ENCODE measurements around the gene FOXD1. TPM values are rescaled to one million over a fixed set of nuclear protein-coding genes. Genes with fewer than 3 reads are reported as not detected.

FOXD1 gene
- total RNA-seq, 4 donors from 2014 or later: 1.7 to 22.7 (median 4.5) TPM

GRCh38 chr5:73450672-73451223 lies 2.2 kb upstream of the FOXD1 start:
- DNase-seq: no peak
- H3K36me3 ChIP-seq: no peaks in the 10 kb centered on the region
- no peaks in the 10 kb centered on the region for H3K9me3 ChIP-seq
- peaks cover 0 to 36% of the 10 kb centered on the region in 2 donors for H3K27me3 ChIP-seq
- H3K4me1 ChIP-seq: peaks cover 0 to 29% (median 4%) of the 10 kb centered on the region in 4 donors
- TF ChIP-seq POLR2A (IDR thresholded peaks at IDR 0.05) (no peak), CTCF (IDR thresholded peaks at IDR 0.05) (no peak)
- H3K27ac ChIP-seq: no peak overlapping the region
- peak overlapping the region in 2 of 4 donors; percentile 35 to 40 for H3K4me3 ChIP-seq

GRCh38 chr5:73450137-73450536 lies 1.6 kb upstream of the FOXD1 start:
- TF ChIP-seq CTCF (IDR thresholded peaks at IDR 0.05) (no peak), POLR2A (IDR thresholded peaks at IDR 0.05) (no peak)
- Histone ChIP-seq H3K27ac (no peak overlapping the region), H3K4me1 (peaks cover 0 to 29% (median 4%) of the 10 kb centered on the region in 4 donors), H3K36me3 (no peaks in the 10 kb centered on the region), H3K4me3 (no peak overlapping the region), H3K27me3 (peaks cover 0 to 41% of the 10 kb centered on the region in 2 donors), H3K9me3 (no peaks in the 10 kb centered on the region)
- DNase-seq: no peak

GRCh38 chr5:73447530-73448462 lies 781 bp downstream of the FOXD1 start:
- no peaks in the 10 kb centered on the region for H3K9me3 ChIP-seq
- DNase-seq: peak; percentile 35 to 71 (median 69)
- no peaks in the 10 kb centered on the region for H3K36me3 ChIP-seq
- H3K4me3 ChIP-seq: peak overlapping the region; percentile 37 to 65 (median 58)
- peak overlapping the region in 3 of 4 donors; percentile 42 to 68 (median 58) for H3K27ac ChIP-seq
- H3K27me3 ChIP-seq: peaks cover 0 to 63% of the 10 kb centered on the region in 2 donors
- TF ChIP-seq POLR2A (IDR thresholded peaks at IDR 0.05): no peak
- no peak for TF ChIP-seq CTCF (IDR thresholded peaks at IDR 0.05)
- H3K4me1 ChIP-seq: peaks cover 0 to 29% (median 4%) of the 10 kb centered on the region in 4 donors

- Histone ChIP-seq H3K27me3 (peaks cover 0 to 64% of the 10 kb centered on the region in 2 donors), H3K36me3 (no peaks in the 10 kb centered on the region), H3K9me3 (no peaks in the 10 kb centered on the region), H3K4me1 (peaks cover 0 to 29% (median 4%) of the 10 kb centered on the region in 4 donors), H3K27ac (no peak overlapping the region), H3K4me3 (peak overlapping the region; percentile 11 to 65 (median 58))
- TF ChIP-seq CTCF (IDR thresholded peaks at IDR 0.05) (peak in 1 of 6 experiments; percentile 9), POLR2A (IDR thresholded peaks at IDR 0.05) (no peak)
- no peak for DNase-seq
Measured at GRCh38 chr5:73446631-73447529, 1.7 kb downstream of the FOXD1 start.
